Measurements from ENCODE around the gene KERA. TPM values are rescaled to one million over a fixed set of nuclear protein-coding genes. Genes with fewer than 3 reads are reported as not detected.

Gene KERA
- total and polyA plus RNA-seq, 2 experiments from 2014 or later, result not detected

- ATAC-seq (no peak), DNase-seq (ENCODE audit: low spot score) (no peak)
- H3K4me1 ChIP-seq (ENCODE audit: insufficient read depth), result 0 out of 2 replicates have a peak, but pooled peaks cover 4% of the 10 kb centered on the region
- no peaks in the 10 kb centered on the region for H3K27me3 ChIP-seq (ENCODE audit: insufficient read depth)
- H3K27ac ChIP-seq (ENCODE audit: low read depth), result no peak overlapping the region
- H3K79me2 ChIP-seq (replicated peaks; ENCODE audit: insufficient read depth), result no peaks in the 10 kb centered on the region
- H3K36me3 Mint-ChIP-seq (ENCODE audit: low read depth), result peaks cover 8% of the 10 kb centered on the region; the same call in 2 of the 3 replicates
- H3K27ac Mint-ChIP-seq, result no peak overlapping the region
- TF ChIP-seq, protein P1, sequence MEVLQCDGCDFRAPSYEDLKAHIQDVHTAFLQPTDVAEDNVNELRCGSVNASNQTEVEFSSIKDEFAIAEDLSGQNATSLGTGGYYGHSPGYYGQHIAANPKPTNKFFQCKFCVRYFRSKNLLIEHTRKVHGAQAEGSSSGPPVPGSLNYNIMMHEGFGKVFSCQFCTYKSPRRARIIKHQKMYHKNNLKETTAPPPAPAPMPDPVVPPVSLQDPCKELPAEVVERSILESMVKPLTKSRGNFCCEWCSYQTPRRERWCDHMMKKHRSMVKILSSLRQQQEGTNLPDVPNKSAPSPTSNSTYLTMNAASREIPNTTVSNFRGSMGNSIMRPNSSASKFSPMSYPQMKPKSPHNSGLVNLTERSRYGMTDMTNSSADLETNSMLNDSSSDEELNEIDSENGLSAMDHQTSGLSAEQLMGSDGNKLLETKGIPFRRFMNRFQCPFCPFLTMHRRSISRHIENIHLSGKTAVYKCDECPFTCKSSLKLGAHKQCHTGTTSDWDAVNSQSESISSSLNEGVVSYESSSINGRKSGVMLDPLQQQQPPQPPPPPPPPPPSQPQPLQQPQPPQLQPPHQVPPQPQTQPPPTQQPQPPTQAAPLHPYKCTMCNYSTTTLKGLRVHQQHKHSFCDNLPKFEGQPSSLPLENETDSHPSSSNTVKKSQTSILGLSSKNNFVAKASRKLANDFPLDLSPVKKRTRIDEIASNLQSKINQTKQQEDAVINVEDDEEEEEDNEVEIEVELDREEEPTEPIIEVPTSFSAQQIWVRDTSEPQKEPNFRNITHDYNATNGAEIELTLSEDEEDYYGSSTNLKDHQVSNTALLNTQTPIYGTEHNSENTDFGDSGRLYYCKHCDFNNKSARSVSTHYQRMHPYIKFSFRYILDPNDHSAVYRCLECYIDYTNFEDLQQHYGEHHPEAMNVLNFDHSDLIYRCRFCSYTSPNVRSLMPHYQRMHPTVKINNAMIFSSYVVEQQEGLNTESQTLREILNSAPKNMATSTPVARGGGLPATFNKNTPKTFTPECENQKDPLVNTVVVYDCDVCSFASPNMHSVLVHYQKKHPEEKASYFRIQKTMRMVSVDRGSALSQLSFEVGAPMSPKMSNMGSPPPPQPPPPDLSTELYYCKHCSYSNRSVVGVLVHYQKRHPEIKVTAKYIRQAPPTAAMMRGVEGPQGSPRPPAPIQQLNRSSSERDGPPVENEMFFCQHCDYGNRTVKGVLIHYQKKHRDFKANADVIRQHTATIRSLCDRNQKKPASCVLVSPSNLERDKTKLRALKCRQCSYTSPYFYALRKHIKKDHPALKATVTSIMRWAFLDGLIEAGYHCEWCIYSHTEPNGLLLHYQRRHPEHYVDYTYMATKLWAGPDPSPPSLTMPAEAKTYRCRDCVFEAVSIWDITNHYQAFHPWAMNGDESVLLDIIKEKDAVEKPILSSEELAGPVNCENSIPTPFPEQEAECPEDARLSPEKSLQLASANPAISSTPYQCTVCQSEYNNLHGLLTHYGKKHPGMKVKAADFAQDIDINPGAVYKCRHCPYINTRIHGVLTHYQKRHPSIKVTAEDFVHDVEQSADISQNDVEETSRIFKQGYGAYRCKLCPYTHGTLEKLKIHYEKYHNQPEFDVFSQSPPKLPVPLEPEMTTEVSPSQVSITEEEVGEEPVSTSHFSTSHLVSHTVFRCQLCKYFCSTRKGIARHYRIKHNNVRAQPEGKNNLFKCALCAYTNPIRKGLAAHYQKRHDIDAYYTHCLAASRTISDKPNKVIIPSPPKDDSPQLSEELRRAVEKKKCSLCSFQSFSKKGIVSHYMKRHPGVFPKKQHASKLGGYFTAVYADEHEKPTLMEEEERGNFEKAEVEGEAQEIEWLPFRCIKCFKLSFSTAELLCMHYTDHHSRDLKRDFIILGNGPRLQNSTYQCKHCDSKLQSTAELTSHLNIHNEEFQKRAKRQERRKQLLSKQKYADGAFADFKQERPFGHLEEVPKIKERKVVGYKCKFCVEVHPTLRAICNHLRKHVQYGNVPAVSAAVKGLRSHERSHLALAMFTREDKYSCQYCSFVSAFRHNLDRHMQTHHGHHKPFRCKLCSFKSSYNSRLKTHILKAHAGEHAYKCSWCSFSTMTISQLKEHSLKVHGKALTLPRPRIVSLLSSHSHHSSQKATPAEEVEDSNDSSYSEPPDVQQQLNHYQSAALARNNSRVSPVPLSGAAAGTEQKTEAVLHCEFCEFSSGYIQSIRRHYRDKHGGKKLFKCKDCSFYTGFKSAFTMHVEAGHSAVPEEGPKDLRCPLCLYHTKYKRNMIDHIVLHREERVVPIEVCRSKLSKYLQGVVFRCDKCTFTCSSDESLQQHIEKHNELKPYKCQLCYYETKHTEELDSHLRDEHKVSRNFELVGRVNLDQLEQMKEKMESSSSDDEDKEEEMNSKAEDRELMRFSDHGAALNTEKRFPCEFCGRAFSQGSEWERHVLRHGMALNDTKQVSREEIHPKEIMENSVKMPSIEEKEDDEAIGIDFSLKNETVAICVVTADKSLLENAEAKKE (CRISPR knock-in tag; IDR thresholded peaks at IDR 0.05), result no peak
- TF ChIP-seq ZNF114 (CRISPR knock-in tag; IDR thresholded peaks at IDR 0.05), result no peak
- TF ChIP-seq NANOG (IDR thresholded peaks at IDR 0.05; ENCODE audit: borderline replicate concordance), result no peak
- no peak for TF ChIP-seq STAT1 (IDR thresholded peaks at IDR 0.05; ENCODE audit: unreplicated experiment)
- no peak for TF ChIP-seq REST (IDR thresholded peaks at IDR 0.05; ENCODE audit: unreplicated experiment)
- TF ChIP-seq ZNF331 (CRISPR knock-in tag; IDR thresholded peaks at IDR 0.05; ENCODE audit: low read depth), result no peak
- no peak for TF ChIP-seq CTCF (conservative IDR thresholded peaks at IDR 0.05; ENCODE audit: low read depth in 2 of 2)
- no peak for TF ChIP-seq POLR2AphosphoS5 (IDR thresholded peaks at IDR 0.05; ENCODE audit: low read depth)
- H3K27me3 Mint-ChIP-seq (ENCODE audit: insufficient read depth, low read depth, poor library complexity), result no peaks in the 10 kb centered on the region
- H3K9me2 ChIP-seq (ENCODE audit: insufficient read depth), result no peaks in the 10 kb centered on the region; the same call in 1 of the 2 replicates
- H3K4me1 Mint-ChIP-seq, result no peaks in the 10 kb centered on the region
- H3K4me2 ChIP-seq, result no peak overlapping the region
- H3K9me3 Mint-ChIP-seq, result peaks cover 13% of the 10 kb centered on the region
- H3K36me3 ChIP-seq (ENCODE audit: insufficient read depth), result peaks cover 6% of the 10 kb centered on the region; the same call in 1 of the 2 replicates
- H3K4me3 Mint-ChIP-seq, result no peak overlapping the region
- H4K20me1 ChIP-seq (replicated peaks; ENCODE audit: insufficient read depth), result no peaks in the 10 kb centered on the region
- H2AFZ ChIP-seq, result no peak overlapping the region
- H3F3A ChIP-seq (replicated peaks; ENCODE audit: low read depth), result no peaks in the 10 kb centered on the region
- H3K4me3 ChIP-seq, result no peak overlapping the region
Measured at GRCh38 chr12:91094957-91095356, 37.1 kb upstream of the KERA start.
